Gastroesophageal sphincter (tissue), 4 donors: ENCODE results near the gene ARTN. TPM values are rescaled to one million over a fixed set of nuclear protein-coding genes. Genes with fewer than 3 reads are reported as not detected.

Experiments used
- ATAC-seq: fragments of 150-250 bp; one replicate; pipeline ENCODE4 v1.9.1; 2016; ENCODE audit warnings: mild to moderate bottlenecking, moderate library complexity
- H3K27ac ChIP-seq, 4 donors: fragments of 200-600 bp; sonication (generic) in 3 of 4; 1 replicate in 3 of 4; 2 replicates in 1 of 4; pipeline ENCODE4 v1.5.1; 2016 to 2019
- H3K27me3 ChIP-seq: fragments of 200-600 bp; sonication (generic); one replicate; pipeline ENCODE4 v1.5.1; 2019
- H3K36me3 ChIP-seq, 2 donors: fragments of 200-600 bp; sonication (generic); one replicate each; pipeline ENCODE4 v1.5.1; 2019; ENCODE audit warnings: control low read depth in 1 of 2
- H3K4me1 ChIP-seq, 3 donors: fragments of 200-600 bp; sonication (generic); 1 replicate in 2 of 3; 2 replicates in 1 of 3; pipeline ENCODE4 v1.5.1; 2016 to 2019; ENCODE audit warnings: control low read depth in 2 of 3
- H3K4me3 ChIP-seq, 2 donors: fragments of 200-600 bp; sonication (generic); one replicate each; pipeline ENCODE4 v1.5.1; 2019; ENCODE audit warnings: mild to moderate bottlenecking in 1 of 2, moderate library complexity in 1 of 2
- H3K9me3 ChIP-seq, 3 donors: fragments of 200-600 bp; sonication (generic); one replicate each; pipeline ENCODE4 v1.5.1; 2017 to 2019; ENCODE audit warnings: control low read depth in 2 of 3
- EP300 ChIP-seq: sonication (generic); formaldehyde crosslinking; IDR thresholded peaks from one replicate; pipeline ENCODE4 v1.6.1; 2017; ENCODE audit warnings: antibody characterized with exemption, mild to moderate bottlenecking
- POLR2A ChIP-seq, 2 donors: fragments of 450-650 bp; IDR thresholded peaks; one replicate each; pipeline ENCODE4 v1.6.1; 2017; ENCODE audit warnings: antibody characterized with exemption in 2 of 2, mild to moderate bottlenecking in 2 of 2, moderate library complexity in 1 of 2
- POLR2AphosphoS5 ChIP-seq: sonication (generic); formaldehyde crosslinking; IDR thresholded peaks from one replicate; pipeline ENCODE4 v1.6.1; 2017; ENCODE audit warnings: antibody characterized with exemption
- whole genome bisulfite sequencing, 2 donors: methylation state at CpG; one replicate each; pipeline ENCODE4 v1.1.5; 2018; ENCODE audit warnings: low coverage in 1 of 2; 5-methylcytosine and 5-hydroxymethylcytosine counted together
- total RNA-seq, 4 donors: library from RNA; depleted of rRNA; stranded (reverse); fragments of >200 nt; gene quantifications; one replicate each; pipeline ENCODE4 v1.1.0, GENCODE V29; 2016
- TF ChIP-seq, protein P1 (sequence below), 4 experiments: fragments of 200-600 bp in 2 of 4; fragments of 450-650 bp in 2 of 4; sonication (generic) in 1 of 4; IDR thresholded peaks; one replicate each; pipeline ENCODE4 v1.5.1; 2017 to 2019; ENCODE audit warnings: antibody characterized with exemption in 4 of 4, mild to moderate bottlenecking in 2 of 4, moderate library complexity in 2 of 4

The ARTN gene
- total RNA-seq, 4 donors from 2014 or later: 0.47 to 0.81 TPM; not detected in 2

DNA sequence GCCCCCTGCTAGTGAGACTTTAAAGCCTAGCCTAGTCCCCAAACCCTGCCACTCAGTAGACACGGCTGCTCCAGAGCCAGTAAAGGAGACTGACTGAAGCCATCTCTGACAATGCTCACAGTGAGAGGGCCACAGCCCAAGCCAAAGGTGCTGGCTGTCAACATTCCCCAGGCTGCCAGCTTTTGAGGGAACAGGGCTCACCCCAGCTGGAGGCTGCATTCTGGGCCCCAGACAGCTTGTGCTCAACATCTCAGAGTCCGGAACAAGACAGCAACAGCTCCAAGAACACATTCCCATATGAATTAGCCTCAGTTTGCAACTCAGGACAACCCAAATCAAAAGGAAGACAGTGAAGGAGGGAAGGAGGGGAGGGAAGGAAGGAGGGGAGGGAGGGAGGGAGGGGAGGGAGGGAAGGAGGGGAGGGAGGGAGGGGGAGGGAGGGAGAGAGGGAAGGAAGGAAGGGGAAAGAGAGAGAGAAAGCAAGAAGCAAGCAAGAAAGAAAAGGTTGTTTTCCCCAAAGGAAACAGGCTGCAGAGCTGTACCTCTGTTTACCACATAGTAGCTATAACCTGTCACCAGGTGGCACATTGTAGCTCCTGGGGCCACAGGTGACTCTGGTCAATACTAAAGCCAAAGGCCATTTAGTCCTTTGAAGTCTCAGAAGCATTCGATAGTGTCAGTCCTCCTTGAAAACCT is 5.4 kb downstream of the ARTN start:
- Histone ChIP-seq H3K4me1 (peaks cover 0 to 31% (median 12%) of the 10 kb centered on the region in 3 donors), H3K9me3 (no peaks in the 10 kb centered on the region), H3K4me3 (no peak overlapping the region), H3K36me3 (no peaks in the 10 kb centered on the region), H3K27ac (no peak overlapping the region), H3K27me3 (peaks cover 6% of the 10 kb centered on the region)
- WGBS, 2 donors: 67 to 85% methylated on average over 1 to 2 of the region's 3 CpGs
- TF ChIP-seq EP300 (no peak), POLR2A (IDR thresholded peaks at IDR 0.05) (no peak), POLR2AphosphoS5 (no peak)
- TF ChIP-seq, protein P1, sequence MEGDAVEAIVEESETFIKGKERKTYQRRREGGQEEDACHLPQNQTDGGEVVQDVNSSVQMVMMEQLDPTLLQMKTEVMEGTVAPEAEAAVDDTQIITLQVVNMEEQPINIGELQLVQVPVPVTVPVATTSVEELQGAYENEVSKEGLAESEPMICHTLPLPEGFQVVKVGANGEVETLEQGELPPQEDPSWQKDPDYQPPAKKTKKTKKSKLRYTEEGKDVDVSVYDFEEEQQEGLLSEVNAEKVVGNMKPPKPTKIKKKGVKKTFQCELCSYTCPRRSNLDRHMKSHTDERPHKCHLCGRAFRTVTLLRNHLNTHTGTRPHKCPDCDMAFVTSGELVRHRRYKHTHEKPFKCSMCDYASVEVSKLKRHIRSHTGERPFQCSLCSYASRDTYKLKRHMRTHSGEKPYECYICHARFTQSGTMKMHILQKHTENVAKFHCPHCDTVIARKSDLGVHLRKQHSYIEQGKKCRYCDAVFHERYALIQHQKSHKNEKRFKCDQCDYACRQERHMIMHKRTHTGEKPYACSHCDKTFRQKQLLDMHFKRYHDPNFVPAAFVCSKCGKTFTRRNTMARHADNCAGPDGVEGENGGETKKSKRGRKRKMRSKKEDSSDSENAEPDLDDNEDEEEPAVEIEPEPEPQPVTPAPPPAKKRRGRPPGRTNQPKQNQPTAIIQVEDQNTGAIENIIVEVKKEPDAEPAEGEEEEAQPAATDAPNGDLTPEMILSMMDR (IDR thresholded peaks at IDR 0.05): no peak
- ATAC-seq: no peak

DNA sequence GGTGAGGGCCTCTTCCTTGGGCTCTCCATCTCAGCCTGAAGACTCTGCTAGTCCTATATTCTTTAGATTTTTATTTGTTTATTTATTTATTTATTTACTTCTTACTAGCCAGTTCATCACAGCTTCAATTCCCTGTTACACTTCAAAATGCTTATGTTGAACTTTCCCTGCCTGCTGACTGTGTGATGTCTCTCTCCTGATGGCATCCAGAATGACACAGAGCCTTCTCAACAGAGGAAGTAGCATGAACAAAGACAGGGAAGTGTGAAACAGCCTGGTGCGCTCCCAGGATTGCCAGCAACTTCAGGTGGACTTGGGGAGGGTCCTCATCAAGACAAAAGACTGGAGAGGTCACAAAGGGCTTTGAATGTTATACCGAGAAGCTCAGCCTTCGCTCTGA is 8.8 kb downstream of the ARTN start:
- 79% methylated on average over 2 to 3 of the region's 3 CpGs for WGBS, 2 donors
- H3K4me3 ChIP-seq: no peak overlapping the region
- no peaks in the 10 kb centered on the region for H3K27me3 ChIP-seq
- no peaks in the 10 kb centered on the region for H3K9me3 ChIP-seq
- peaks cover 0 to 28% (median 9%) of the 10 kb centered on the region in 3 donors for H3K4me1 ChIP-seq
- H3K27ac ChIP-seq: no peak overlapping the region
- TF ChIP-seq POLR2A (IDR thresholded peaks at IDR 0.05) (no peak), EP300 (no peak)
- TF ChIP-seq, protein P1 (IDR thresholded peaks at IDR 0.05): no peak
- H3K36me3 ChIP-seq: no peaks in the 10 kb centered on the region
- ATAC-seq: no peak

DNA sequence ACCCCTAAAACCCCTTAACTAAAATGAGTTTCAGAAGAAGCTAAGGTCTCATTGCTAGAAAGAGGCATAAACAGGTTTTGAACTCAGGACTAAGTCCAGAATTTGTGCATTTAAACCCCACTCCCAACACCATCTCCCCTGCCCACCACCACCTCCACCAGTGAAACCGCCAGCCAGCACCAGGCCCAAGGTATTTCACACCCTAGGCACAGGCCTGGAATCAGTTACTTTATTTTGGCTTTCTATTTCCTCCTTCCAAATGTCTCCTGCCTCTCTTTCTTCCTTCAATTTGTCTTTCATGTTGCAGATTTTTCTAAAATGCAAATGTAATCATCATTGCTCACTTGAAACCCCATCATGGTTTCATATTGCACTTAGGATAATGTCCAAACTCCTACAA is 11.3 kb downstream of the ARTN start:
- Histone ChIP-seq H3K4me1 (peaks cover 4 to 52% (median 21%) of the 10 kb centered on the region in 3 donors), H3K9me3 (no peaks in the 10 kb centered on the region), H3K27me3 (no peaks in the 10 kb centered on the region), H3K4me3 (no peak overlapping the region), H3K27ac (peak overlapping the region in 1 of 4 donors; percentile 98), H3K36me3 (peaks cover 0 to 9% of the 10 kb centered on the region in 2 donors)
- TF ChIP-seq EP300 (no peak), POLR2AphosphoS5 (no peak), POLR2A (IDR thresholded peaks at IDR 0.05) (no peak)
- TF ChIP-seq, protein P1 (IDR thresholded peaks at IDR 0.05): no peak
- ATAC-seq: no peak
- 100% methylated on average over 1 of the region's 1 CpG for WGBS, 2 donors

DNA sequence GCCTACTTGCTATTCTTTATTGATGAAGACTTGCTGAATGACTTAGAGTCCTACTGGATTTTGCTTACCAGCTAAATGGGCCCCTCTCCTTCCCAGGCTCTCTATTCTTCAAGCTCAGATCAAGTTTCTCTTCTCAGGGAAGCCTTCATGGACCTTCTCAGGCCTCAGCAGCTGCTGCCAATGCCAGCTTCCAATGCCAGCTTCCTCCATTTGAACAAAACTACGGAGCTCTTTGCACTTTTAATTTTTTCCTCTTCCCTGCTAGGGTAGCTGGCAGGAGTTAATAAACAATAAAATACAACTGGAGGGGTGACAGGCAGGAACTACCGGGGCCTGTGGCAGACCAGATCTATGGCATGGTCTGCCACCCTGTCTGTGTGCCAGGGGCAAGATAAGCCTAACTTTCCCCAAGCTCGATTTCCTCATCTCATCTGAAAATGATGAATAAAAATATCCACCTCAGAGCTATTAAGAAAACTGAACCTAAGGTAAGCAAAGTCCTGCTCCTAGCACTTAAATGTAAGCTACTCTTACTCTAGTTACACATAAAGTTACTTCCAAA is 12.2 kb downstream of the ARTN start:
- TF ChIP-seq, protein P1 (IDR thresholded peaks at IDR 0.05): no peak
- TF ChIP-seq EP300 (no peak), POLR2A (IDR thresholded peaks at IDR 0.05) (no peak), POLR2AphosphoS5 (no peak)
- Histone ChIP-seq H3K36me3 (peaks cover 0 to 18% of the 10 kb centered on the region in 2 donors), H3K27ac (peak overlapping the region; percentile 75 to 98 (median 94)), H3K9me3 (no peaks in the 10 kb centered on the region), H3K4me1 (peaks cover 4 to 61% (median 21%) of the 10 kb centered on the region in 3 donors), H3K4me3 (peak overlapping the region; percentile 38 to 81), H3K27me3 (no peaks in the 10 kb centered on the region)
- 4 to 10% methylated on average over 2 to 3 of the region's 3 CpGs for WGBS, 2 donors
- ATAC-seq: no peak
